ENCODE measurements around the gene TFDP2.

DNA sequence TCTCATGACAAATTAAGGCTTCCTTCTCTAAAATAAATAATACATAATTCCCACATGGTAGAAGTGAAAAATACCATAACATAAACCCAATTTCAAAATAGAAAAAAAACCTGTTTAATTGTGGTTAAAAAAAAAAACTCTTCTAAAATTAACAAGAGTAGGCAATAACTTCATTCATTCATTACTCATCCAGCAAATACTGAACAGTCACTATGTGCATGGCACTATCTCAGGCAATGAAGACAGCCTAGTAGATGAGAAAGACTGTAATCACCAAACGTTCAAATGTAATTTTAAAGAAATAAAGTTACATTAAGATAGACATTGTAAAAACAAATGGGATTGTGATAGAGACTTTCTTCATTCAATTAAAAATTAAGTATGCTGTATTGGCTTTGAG, 43.4 kb downstream of the TFDP2 start:
- TF ChIP-seq TAF1 (IDR thresholded peaks at IDR 0.05; ENCODE audit: borderline replicate concordance, low read depth, low read length) (no peak), POLR2AphosphoS5 (IDR thresholded peaks at IDR 0.05; ENCODE audit: low read depth, low read length) (no peak)
